22Rv1 (cell line): Measurements from ENCODE around the gene KIF9.
"Not testable (repeated sequence)": the region's sequence is repeated elsewhere in the genome, so short reads cannot be mapped to it uniquely, and the experiment has no call there.

ENCODE experiments used
- H3K27ac ChIP-seq: fragments of 450-650 bp; 2 replicates; pipeline ENCODE4 v1.5.1; 2017
- ZFX ChIP-seq: fragments of 450-650 bp; IDR thresholded peaks from 2 replicates; pipeline ENCODE4 v1.6.1; 2017; ENCODE audit warnings: antibody characterized with exemption, borderline replicate concordance
- TF ChIP-seq, protein P1 (sequence below): fragments of 450-650 bp; IDR thresholded peaks from 2 replicates; pipeline ENCODE4 v1.5.1; 2017; ENCODE audit warnings: mild to moderate bottlenecking

Gene KIF9

DNA sequence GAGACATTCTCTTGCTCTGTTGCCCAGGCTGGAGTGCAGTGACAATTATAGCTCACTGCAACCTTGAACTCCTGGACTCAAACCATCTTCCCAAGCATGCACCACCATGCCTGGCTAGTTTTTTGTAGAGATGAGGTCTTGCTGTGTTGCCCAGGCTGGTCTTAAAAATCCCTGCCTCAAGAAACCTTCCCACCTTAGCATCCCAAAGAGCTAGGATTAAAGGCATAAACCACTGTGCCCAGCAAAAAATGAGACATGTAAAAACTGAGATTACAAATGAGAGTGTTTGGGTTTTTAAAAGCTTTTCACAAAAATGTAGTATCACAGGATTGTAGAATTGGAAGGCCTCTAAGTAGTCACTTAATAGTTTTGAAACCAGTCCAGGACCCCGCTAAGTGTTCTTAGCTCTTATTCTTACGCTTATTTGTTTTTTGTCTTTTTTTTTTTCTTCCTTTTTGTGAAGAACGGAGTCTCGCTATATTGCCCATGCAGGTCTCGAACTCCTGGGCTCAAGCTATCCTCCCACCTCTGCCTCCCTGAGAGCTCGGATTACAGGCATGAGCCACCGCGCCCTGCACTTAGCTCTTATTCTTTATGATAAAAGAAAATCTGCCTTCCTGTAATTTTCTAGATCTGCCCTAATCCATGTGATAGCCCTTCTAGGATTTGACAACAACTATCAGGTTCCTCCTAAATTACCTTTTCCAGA is 31.6 kb upstream of the KIF9 start:
- H3K27ac ChIP-seq, result no peak overlapping the region
- no peak for TF ChIP-seq ZFX
- TF ChIP-seq, protein P1, sequence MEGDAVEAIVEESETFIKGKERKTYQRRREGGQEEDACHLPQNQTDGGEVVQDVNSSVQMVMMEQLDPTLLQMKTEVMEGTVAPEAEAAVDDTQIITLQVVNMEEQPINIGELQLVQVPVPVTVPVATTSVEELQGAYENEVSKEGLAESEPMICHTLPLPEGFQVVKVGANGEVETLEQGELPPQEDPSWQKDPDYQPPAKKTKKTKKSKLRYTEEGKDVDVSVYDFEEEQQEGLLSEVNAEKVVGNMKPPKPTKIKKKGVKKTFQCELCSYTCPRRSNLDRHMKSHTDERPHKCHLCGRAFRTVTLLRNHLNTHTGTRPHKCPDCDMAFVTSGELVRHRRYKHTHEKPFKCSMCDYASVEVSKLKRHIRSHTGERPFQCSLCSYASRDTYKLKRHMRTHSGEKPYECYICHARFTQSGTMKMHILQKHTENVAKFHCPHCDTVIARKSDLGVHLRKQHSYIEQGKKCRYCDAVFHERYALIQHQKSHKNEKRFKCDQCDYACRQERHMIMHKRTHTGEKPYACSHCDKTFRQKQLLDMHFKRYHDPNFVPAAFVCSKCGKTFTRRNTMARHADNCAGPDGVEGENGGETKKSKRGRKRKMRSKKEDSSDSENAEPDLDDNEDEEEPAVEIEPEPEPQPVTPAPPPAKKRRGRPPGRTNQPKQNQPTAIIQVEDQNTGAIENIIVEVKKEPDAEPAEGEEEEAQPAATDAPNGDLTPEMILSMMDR, result no peak

DNA sequence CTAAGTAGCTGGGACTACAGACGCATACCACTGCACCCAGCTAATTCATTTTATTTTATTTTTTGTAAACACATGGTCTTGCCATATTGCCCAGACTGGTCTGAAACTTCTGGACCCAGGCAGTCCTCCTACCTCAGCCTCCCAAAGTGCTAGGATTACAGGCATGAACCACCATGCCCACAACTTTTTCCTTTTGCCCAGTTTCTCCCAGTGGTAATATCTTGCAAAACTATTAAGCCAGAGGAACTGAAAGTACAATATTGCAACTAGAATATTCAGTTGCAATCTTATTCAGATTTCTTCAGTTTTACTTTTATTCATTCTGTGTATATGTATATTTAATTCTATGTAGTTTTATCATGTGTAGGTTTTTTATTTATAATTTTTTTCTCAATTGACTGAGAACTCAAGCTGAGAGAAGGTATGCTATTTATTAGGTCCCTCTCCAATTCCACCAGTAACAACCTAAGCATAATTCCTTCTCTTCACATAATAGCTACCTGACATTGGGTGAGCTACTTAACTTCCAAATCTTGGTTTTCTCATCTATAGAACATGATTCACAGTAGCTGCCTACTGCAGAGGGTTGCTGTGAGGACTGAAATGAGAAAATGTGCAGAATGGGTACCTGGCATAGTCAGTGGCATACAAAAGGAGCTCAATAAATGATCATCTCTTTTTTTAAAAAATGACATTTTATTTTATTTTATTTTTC is 30.9 kb upstream of the KIF9 start:
- TF ChIP-seq ZFX, result no peak
- TF ChIP-seq, protein P1, result no peak

DNA sequence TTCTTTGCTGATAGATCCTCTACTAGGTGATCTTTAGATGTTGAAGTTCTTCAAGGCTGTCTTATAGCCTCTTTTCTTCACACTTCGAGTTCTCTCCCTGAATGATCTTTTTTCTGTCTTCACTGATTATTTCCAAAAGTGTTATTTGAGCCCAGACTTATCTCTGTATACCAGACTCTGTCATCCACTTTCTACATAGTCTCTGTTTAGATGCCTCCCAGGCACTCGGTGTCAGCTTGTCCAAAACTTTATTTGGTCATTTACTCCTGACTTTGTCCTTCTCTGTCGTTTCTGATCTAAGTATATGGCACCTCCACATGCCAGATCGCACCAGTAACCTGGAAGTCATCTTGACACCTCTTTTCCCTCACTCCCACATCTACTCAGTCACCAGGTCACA is 27.8 kb upstream of the KIF9 start:
- TF ChIP-seq, protein P1, result no peak
- no peak for TF ChIP-seq ZFX
- H3K27ac ChIP-seq, result no peak overlapping the region

More for the DNA sequence above, 30.9 kb upstream of the KIF9 start:
- no peak overlapping the region for H3K27ac ChIP-seq

DNA sequence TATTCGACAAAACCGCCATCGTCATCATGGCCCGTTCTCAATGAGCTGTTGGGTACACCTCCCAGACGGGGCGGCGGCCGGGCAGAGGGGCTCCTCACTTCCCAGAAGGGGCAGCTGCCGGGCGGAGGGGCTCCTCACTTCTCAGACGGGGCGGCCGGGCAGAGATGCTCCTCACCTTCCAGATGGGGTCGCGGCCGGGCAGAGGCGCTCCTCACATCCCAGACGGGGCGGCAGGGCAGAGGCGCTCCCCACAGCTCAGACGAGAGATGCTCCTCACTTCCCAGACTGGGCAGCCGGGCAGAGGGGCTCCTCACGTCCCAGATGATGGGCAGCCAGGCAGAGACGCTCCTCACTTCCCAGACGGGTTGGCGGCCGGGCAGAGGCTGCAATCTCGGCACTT is 26.6 kb upstream of the KIF9 start:
- not testable (repeated sequence) for H3K27ac ChIP-seq

DNA sequence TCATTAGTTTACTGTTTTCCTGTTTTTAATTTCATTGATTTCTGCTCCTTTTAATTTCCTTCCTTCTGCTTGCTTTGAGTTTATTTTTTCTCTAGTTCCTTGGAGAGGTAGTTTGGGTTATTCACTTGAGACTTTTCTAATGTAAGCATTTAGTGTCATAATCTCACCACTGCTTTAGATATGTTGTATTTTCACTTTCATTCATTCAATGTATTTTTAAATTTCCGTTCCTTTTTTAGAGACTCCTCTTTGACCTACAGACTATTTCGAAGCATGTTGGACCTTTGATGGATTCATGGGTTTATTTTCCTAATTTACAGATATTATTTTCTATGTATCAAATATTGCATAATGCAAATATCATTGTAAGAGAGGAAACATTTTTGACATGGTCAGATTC is 23.4 kb upstream of the KIF9 start:
- H3K27ac ChIP-seq, result no peak overlapping the region
- TF ChIP-seq, protein P1, result no peak
- TF ChIP-seq ZFX, result no peak

DNA sequence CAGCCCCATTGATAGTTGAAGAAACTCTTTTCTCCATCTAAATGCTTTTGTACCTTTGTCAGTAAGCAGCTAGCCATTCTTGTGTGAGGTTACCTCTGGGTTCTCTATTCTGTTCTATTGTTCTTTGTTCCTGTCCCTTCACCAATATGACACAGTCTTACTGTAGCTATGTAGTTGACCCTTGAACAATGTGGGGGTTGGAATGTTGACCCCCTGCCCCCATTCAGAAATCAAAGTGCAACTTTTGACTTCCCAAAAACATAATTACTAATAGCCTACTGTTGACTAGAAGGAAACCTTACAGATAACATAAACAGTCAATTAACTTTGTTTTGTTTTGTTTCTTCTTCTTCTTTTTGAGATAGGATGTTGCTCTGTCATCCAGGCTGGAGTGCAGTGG is 18.9 kb upstream of the KIF9 start:
- TF ChIP-seq, protein P1, result no peak
- no peak for TF ChIP-seq ZFX

DNA sequence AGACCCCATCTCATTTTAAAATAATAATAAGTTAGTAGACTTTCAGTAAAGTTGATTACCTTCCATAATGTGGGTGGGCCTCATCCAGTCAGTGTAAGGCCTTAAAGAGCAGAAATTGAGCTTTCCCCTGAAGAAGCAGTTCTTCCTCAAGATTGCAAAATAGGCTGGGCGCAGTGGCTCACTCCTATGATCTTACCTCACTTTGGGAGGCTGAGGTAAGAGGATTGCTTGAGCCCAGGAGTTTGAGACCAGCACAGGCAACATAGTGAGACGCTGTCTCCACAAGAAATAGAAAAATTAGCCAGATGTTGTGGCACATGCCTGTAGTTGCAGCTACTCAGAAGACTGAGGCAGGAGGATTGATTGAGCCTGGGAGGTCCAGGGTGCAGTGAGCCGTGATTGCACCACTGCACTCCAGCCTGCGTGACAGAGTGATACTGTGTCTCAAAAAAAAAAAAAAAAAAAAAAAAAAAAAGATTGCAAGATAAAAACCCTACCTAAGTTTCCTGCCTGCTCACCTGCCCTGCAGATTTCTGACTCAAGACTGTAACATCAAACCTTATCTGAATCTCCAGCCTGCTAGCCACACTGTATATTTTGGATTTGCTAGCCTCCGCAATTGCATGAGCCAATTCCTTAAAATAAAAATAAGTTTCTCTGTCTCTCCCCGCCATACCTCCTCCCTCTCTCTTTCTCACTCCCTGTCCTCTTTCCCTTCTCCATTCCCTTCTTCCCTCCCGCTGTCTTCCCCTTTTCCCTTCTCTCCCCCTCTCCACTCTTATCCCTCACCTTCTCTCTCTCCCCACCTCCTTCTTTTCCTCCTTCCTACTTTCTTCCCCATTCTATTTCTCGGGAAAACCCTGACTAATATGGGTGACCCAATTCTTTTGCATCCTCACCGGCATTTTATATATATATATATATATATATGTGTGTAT is 17.1 kb upstream of the KIF9 start:
- TF ChIP-seq, protein P1, result no peak
- no peak for TF ChIP-seq ZFX
- no peak overlapping the region for H3K27ac ChIP-seq

More for the DNA sequence above, 18.9 kb upstream of the KIF9 start:
- no peak overlapping the region for H3K27ac ChIP-seq
